Fibroblast of skin of scalp (primary cell): ENCODE results near the gene AP1AR.
"Not testable (repeated sequence)": the region's sequence is repeated elsewhere in the genome, so short reads cannot be mapped to it uniquely, and the experiment has no call there.

Source experiments
- DNase-seq: peaks from one replicate; pipeline ENCODE4 v3.0.0-alpha.2; 2013

Gene AP1AR

GRCh38 chr4:112279025-112279881 is 47.7 kb downstream of the AP1AR start:
- DNase-seq: no peak

GRCh38 chr4:112279882-112280315 is 48.3 kb downstream of the AP1AR start:
- DNase-seq: no peak

- no peak for DNase-seq
Measured at GRCh38 chr4:112280386-112281056, 48.9 kb downstream of the AP1AR start.

GRCh38 chr4:112281895-112282398 is 50.4 kb downstream of the AP1AR start:
- DNase-seq: not testable (repeated sequence)

- no peak for DNase-seq
Measured at GRCh38 chr4:112282860-112283667, 51.5 kb downstream of the AP1AR start.

GRCh38 chr4:112284166-112284565 is 52.6 kb downstream of the AP1AR start:
- DNase-seq: peak; percentile 41

- peak; percentile 15 for DNase-seq
Measured at GRCh38 chr4:112284662-112285411, 53.2 kb downstream of the AP1AR start.

GRCh38 chr4:112287258-112287989 is 55.8 kb downstream of the AP1AR start:
- no peak for DNase-seq

- no peak for DNase-seq
Measured at GRCh38 chr4:112288455-112288854, 56.9 kb downstream of the AP1AR start.

- no peak for DNase-seq
Measured at GRCh38 chr4:112289407-112290253, 58.0 kb downstream of the AP1AR start.

- no peak for DNase-seq
Measured at GRCh38 chr4:112290341-112290740, 58.8 kb downstream of the AP1AR start.

GRCh38 chr4:112296949-112297880 is 65.6 kb downstream of the AP1AR start, which contains the start of gene ALPK1:
Gene ALPK1, plus strand, starts transcription at chr4:112297369.
- peak; percentile 93 for DNase-seq

- DNase-seq: no peak
Measured at GRCh38 chr4:112299721-112300120, 68.1 kb downstream of the AP1AR start.

GRCh38 chr4:112302320-112303274 is 71.0 kb downstream of the AP1AR start:
- DNase-seq: no peak

- DNase-seq: not testable (repeated sequence)
Measured at GRCh38 chr4:112305477-112305876, 73.9 kb downstream of the AP1AR start.

- DNase-seq: peak; percentile 53
Measured at GRCh38 chr4:112309263-112309791, 77.7 kb downstream of the AP1AR start.

- DNase-seq: no peak
Measured at GRCh38 chr4:112311516-112311915, 79.9 kb downstream of the AP1AR start.
